Stomach (tissue), 4 donors: ENCODE measurements around the gene DNAAF9.

Experiments
- CTCF ChIP-seq, 7 experiments: fragments of 450-650 bp in 4 of 7; fragments of 200-600 bp in 3 of 7; sonication (generic) in 3 of 7; IDR thresholded peaks; one replicate each; pipeline ENCODE4 v1.5.1; 2016 to 2019; ENCODE audit warnings: antibody characterized with exemption in 7 of 7, control low read depth in 2 of 7, mild to moderate bottlenecking in 1 of 7
- POLR2A ChIP-seq, 4 donors: fragments of 450-650 bp; IDR thresholded peaks; one replicate each; pipeline ENCODE4 v1.6.1; 2016; ENCODE audit warnings: antibody characterized with exemption in 4 of 4, control low read depth in 2 of 4, mild to moderate bottlenecking in 1 of 4, moderate library complexity in 1 of 4
- POLR2AphosphoS5 ChIP-seq, 3 donors: sonication (generic); formaldehyde crosslinking; IDR thresholded peaks; one replicate each; pipeline ENCODE4 v1.6.1; 2016; ENCODE audit warnings: antibody characterized with exemption in 3 of 3

- TF ChIP-seq POLR2AphosphoS5 (IDR thresholded peaks at IDR 0.05) (no peak), POLR2A (IDR thresholded peaks at IDR 0.05) (no peak), CTCF (IDR thresholded peaks at IDR 0.05) (no peak)
Measured at GRCh38 chr20:3398681-3399252, 8.7 kb downstream of the DNAAF9 start.
